Spinal cord (tissue), 10 donors: ENCODE results near the gene MBD4. TPM values are rescaled to one million over a fixed set of nuclear protein-coding genes. Genes with fewer than 3 reads are reported as not detected.
"Not testable (repeated sequence)": the region's sequence is repeated elsewhere in the genome, so short reads cannot be mapped to it uniquely, and the experiment has no call there.

ENCODE experiments used
- DNase-seq, 6 donors: peaks; one replicate each; pipeline versions ENCODE4 v3.0.0 to v3.0.0-alpha.2; 2013 to 2015; ENCODE audit warnings: low spot score in 6 of 6, low read depth in 4 of 6
- H3K27ac ChIP-seq: one replicate; pipeline ENCODE4 v1.5.1; 2013; ENCODE audit warnings: low read depth, low read length, control low read depth
- H3K27me3 ChIP-seq: one replicate; pipeline ENCODE4 v1.6.1; 2013; ENCODE audit warnings: low read length; ENCODE audit not compliant: control insufficient read depth, insufficient read depth
- H3K36me3 ChIP-seq: one replicate; pipeline ENCODE4 v1.6.1; 2013; ENCODE audit warnings: low read length; ENCODE audit not compliant: control insufficient read depth, insufficient read depth
- H3K4me1 ChIP-seq: one replicate; pipeline ENCODE4 v1.6.1; 2013; ENCODE audit warnings: low read length; ENCODE audit not compliant: control insufficient read depth, insufficient read depth
- H3K4me3 ChIP-seq: one replicate; pipeline ENCODE4 v1.5.1; 2013; ENCODE audit warnings: low read depth, low read length, control low read depth
- H3K9me3 ChIP-seq: one replicate; pipeline ENCODE4 v1.6.1; 2013; ENCODE audit warnings: low read length; ENCODE audit not compliant: control insufficient read depth, insufficient read depth
- WGBS: methylation state at CpG from one replicate; pipeline ENCODE4 v1.1.5; 2013; ENCODE audit warnings: missing lambda C conversion rate; ENCODE audit not compliant: insufficient coverage; 5-methylcytosine and 5-hydroxymethylcytosine counted together
- polyA plus RNA-seq, 2 donors: library from polyadenylated mRNA; unstranded; fragments of 120-200 nt; gene quantifications; one replicate each; pipeline ENCODE4 v1.2.1, GENCODE V29; 2013; ENCODE audit not compliant: insufficient read length in 2 of 2
- total RNA-seq, 2 donors: library from RNA; depleted of rRNA in 1 of 2; stranded (reverse); fragments of 120-200 nt in 1 of 2; fragments of >200 nt in 1 of 2; gene quantifications; one replicate each; pipeline versions ENCODE4 v1.2.3 to v1.2.4, GENCODE V29; 2013 to 2014
- donor health status: healthy.

Gene MBD4
- total and polyA plus RNA-seq, 4 donors, result 25.1 to 35.2 (median 31.2) TPM

DNA sequence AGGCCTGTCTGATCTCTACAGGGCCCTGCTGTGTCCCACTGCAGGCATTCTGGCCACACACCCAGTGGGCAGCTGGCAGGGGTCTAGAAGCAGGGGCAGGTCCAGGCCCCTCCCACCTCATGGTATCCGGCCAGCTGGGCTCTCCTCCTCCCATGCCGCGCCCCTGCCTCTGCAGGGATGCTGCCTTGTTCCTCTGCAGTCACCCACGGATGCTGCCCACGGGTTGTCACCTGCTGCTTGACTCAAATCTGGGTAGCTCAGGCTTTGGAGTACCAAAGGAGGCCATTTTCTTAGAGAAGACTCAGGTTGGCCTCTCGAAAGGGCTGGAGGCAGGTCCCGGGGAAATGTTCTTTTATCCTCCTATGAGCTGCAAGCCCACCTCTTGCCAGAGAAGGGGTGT is 36.3 kb downstream of the MBD4 start:
- Histone ChIP-seq H3K4me1 (peaks cover 7% of the 10 kb centered on the region), H3K4me3 (no peak overlapping the region), H3K27ac (no peak overlapping the region), H3K36me3 (peaks cover 10% of the 10 kb centered on the region), H3K9me3 (no peaks in the 10 kb centered on the region), H3K27me3 (no peaks in the 10 kb centered on the region)
- no peak for DNase-seq
- WGBS, result 75% methylated on average over 7 of the region's 7 CpGs

DNA sequence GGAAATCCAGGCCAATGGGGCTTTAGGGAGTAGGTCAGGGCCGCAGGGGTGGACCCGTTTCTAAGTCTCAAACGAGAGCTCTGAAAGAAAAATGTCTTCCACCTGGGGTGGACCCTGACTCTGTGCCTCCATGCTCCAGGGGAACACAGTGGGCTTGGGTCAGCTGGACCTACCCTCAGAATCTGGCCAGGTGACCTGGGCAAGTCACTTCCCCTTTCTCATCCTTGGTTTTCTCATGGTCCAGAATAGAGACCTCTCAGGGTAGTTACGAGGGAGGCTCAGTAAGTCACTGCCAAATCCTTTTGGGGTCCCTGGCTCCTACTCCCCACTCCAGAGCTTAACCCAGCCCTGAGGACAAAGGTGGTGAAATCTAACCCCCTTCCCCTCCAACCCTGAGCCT is 37.1 kb downstream of the MBD4 start:
- WGBS, result 86% methylated on average over 4 of the region's 4 CpGs
- no peak for DNase-seq
- Histone ChIP-seq H3K27me3 (no peaks in the 10 kb centered on the region), H3K9me3 (no peaks in the 10 kb centered on the region), H3K36me3 (peaks cover 8% of the 10 kb centered on the region), H3K4me3 (no peak overlapping the region), H3K4me1 (peaks cover 10% of the 10 kb centered on the region), H3K27ac (no peak overlapping the region)

DNA sequence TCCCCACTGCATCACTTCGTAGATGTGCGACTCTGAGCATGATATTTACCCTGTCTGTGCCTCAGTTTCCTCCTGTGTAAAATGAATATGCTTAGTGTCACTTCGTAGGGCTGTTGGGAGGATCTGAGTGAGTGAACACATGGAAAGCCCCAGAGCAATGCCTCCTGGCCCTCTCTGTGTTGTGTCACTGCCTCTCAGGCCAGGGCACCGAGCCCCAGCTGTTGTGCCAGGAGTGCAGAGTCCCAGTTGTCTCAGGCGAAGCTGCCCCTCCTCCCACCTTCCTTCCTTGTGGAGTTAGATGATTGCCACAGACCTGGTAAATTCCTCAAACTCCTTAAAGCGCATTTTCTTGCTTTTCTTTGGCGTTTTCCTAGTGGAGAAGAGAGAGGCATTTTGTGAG is 37.5 kb downstream of the MBD4 start:
- no peaks in the 10 kb centered on the region for H3K9me3 ChIP-seq
- no peak for DNase-seq
- peaks cover 8% of the 10 kb centered on the region for H3K36me3 ChIP-seq
- no peak overlapping the region for H3K27ac ChIP-seq
- 96% methylated on average over 6 of the region's 7 CpGs for WGBS
- peaks cover 10% of the 10 kb centered on the region for H3K4me1 ChIP-seq
- H3K4me3 ChIP-seq, result no peak overlapping the region
- H3K27me3 ChIP-seq, result no peaks in the 10 kb centered on the region

DNA sequence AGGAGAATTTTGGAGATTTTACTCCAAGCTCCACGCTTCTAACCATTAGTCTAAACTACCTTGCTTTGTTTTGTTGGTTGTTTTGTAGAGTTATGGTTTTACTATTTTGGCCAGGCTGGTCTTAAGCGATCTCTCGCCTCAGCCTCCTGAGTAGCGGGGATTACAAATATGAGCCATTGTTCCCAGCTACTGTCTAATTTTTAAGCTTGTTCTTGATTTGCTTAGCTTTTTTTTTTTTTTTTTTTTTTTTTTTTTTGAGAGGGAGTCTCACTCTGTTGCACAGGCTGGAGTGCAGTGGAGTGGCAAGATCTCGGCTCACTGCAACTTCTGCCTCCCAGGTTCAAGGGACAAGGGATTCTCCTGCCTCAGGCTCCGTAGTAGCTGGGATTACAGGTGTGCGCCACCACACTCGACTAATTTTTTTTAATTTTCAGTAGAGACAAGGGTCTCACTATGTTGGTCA is 39.8 kb downstream of the MBD4 start:
- Histone ChIP-seq H3K4me3 (peak overlapping the region; percentile 80), H3K27ac (peak overlapping the region; percentile 81), H3K36me3 (peaks cover 16% of the 10 kb centered on the region), H3K9me3 (no peaks in the 10 kb centered on the region), H3K27me3 (no peaks in the 10 kb centered on the region), H3K4me1 (peaks cover 10% of the 10 kb centered on the region)
- no peak for DNase-seq
- WGBS, result 67% methylated on average over 5 of the region's 8 CpGs

DNA sequence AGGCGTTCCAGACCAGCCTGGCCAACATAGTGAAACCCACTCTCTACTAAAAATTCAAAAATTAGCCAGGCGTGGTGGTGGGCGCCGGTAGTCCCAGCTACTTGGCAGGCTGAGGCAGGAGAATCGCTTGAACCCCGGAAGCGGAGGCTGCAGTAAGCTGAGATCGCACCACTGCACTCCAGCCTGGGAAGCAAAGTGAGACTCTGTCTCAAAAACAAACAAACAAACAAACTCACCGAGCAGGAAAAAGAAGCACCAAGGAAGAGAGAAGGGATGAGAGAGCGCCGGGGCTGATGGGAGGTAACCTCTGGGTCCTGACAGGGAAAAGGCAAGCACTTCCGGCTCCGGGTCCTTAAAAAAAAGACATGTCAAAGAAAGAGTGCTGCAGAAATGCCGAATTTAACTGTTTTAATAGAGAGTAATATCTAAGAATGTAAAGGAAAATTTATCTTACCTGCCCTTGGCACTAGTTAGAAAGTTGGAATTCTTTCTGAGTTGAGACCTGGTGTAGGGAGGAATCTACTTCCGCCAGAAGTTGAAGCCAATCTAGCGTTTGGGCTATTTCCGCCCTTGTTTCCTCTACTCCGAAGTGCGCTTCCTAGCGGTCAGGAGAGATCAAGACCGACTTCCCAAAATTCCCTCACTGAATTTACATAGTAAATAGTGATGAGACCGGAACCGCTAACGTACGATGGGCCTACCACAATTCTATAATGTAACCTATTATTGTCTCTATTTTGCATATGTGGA is 40.4 kb downstream of the MBD4 start:
- no peaks in the 10 kb centered on the region for H3K27me3 ChIP-seq
- H3K9me3 ChIP-seq, result no peaks in the 10 kb centered on the region
- peak overlapping the region; percentile 81 for H3K27ac ChIP-seq
- H3K4me3 ChIP-seq, result peak overlapping the region; percentile 80
- peaks cover 22% of the 10 kb centered on the region for H3K36me3 ChIP-seq
- 0% methylated on average over 11 of the region's 25 CpGs for WGBS
- peak; percentile 94 to 99 (median 96) for DNase-seq
- peaks cover 10% of the 10 kb centered on the region for H3K4me1 ChIP-seq

DNA sequence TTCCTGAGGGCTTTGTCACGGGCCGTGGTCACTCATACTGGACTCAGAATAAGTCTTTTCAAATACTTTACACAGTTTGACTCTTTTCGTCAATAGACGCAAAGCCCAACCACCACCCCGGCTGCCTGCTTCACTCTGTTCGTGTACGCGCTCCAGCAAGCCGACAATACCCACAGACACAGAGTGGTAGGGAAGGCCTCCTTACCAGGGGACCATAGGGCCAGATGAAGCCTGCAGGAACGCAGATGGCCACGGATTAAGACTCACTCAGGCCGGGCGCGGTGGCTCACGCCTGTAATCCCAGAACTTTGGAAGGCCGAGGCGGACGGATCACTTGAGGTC is 41.0 kb downstream of the MBD4 start:
- DNase-seq, result peak in 1 of 6 donors; percentile 3

DNA sequence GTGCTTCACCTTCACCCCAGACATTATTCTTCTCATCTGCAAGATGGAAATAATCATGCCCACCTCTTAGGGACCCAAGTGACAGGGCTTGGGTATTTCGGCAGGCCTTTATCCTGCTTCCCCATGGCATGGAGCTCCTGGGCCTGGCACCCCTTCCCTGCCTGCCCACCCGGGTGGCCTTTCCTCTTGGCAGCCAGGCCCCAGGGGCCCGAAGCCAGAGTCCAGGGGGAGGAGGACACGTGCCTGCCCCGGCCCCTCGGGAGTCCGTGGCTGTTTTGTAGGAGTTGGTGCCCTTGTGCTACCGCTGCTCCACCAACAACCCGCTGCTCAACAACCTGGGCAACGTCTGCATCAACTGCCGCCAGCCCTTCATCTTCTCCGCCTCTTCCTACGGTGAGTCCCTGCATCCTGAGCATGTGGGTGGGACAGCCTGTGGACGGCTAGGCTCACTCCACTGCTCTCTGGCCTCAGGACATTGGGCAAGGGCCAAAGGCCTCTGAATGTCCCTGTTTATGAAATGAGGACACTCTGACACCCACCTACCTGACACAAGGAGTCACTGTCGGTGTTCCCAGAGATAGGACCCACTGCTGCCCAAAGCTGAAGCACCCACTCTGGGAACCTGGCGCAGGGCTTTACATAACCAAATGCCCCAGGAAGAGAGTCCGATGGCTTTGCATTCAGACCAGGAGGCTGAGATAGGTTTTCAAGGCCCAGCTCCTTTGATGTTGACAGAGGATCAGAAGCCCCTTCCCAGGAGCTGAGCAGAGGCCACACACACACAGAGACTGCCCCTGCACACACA is 45.8 kb downstream of the MBD4 start:
- not testable (repeated sequence) for DNase-seq, H3K9me3 ChIP-seq, H3K4me1 ChIP-seq, H3K27ac ChIP-seq, H3K4me3 ChIP-seq, H3K27me3 ChIP-seq
- WGBS, result 83% methylated on average over 1 of the region's 17 CpGs
- peaks cover 45% of the 10 kb centered on the region for H3K36me3 ChIP-seq

More for the DNA sequence above, 41.0 kb downstream of the MBD4 start:
- Histone ChIP-seq H3K27me3 (no peaks in the 10 kb centered on the region), H3K9me3 (no peaks in the 10 kb centered on the region), H3K4me1 (peaks cover 10% of the 10 kb centered on the region), H3K36me3 (peaks cover 26% of the 10 kb centered on the region), H3K4me3 (peak overlapping the region; percentile 80), H3K27ac (peak overlapping the region; percentile 81)
- WGBS, result 2% methylated on average over 18 of the region's 18 CpGs

DNA sequence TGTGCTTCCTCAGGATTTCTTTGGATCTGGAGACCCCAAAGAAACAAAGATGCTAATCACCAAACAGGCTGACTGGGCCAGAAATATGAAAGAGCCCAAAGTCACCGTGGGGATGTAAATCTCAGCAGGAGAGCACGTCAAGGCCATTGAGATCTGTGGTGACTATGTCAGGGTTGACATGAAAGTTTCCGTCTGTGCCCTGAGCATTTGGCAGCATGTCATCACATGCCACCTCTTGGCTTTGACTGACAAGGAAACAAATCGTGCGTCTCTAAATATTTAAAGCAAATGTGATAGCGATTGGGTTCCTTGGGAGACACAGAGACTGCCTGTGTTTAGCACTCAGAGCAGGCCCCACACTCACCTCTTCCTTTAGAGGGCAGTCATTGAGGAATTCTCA is 46.5 kb downstream of the MBD4 start:
- H3K4me1 ChIP-seq, result peaks cover 1% of the 10 kb centered on the region
- no peak overlapping the region for H3K27ac ChIP-seq
- no peaks in the 10 kb centered on the region for H3K9me3 ChIP-seq
- DNase-seq, result no peak
- no peaks in the 10 kb centered on the region for H3K27me3 ChIP-seq
- no peak overlapping the region for H3K4me3 ChIP-seq
- WGBS, result 79% methylated on average over 6 of the region's 6 CpGs
- H3K36me3 ChIP-seq, result peaks cover 47% of the 10 kb centered on the region

DNA sequence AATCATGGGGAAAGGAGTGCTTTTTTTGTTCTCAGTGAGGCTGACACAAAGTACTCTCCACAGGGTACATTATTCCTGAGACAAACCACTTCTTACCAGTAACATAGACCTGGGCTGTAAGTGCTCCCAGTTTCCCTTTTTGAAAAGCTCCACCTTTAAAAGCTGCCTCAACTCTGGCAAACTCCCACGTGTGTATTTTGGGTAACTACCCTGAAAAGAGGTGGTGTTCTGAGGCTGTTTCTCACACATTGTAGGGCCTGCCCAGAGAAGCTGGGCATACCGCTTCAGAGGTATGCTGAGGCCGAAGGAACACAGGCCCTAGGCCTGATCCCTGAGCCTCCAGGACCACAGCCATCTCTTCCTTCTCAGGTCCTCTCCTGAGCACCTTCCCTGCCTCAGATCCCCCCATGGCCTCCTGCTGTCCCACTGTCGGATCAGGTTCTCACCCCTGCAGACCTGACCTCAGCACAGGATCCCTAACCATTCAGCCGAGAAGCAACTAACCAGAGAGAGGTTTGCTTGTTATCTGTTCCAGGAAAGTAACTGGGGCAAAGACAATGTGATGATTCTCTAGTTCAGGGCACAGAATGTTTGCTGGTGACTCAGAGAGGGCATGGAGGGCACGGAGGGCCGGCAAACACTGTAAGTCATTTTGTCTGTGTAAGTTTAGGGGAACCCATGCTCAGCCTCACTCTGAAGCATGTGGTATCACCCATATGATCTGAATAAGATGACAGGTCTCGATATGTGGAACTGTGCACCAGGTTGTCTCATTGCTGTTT is 47.5 kb downstream of the MBD4 start:
- DNase-seq, H3K9me3 ChIP-seq, H3K27me3 ChIP-seq, H3K27ac ChIP-seq, H3K4me3 ChIP-seq, H3K4me1 ChIP-seq: not testable (repeated sequence)
- WGBS, result 100% methylated on average over 2 of the region's 8 CpGs
- H3K36me3 ChIP-seq, result peaks cover 48% of the 10 kb centered on the region
